Activated CD8-positive, alpha-beta T cell treated with anti-CD3 and anti-CD28 coated beads for 36 hours (primary cell): ENCODE results near the gene UNC50. TPM values are rescaled to one million over a fixed set of nuclear protein-coding genes. Genes with fewer than 3 reads are reported as not detected.

Source experiments
- ATAC-seq: fragments of 200-7000 bp; cut with Tn5 transposase; one replicate; pipeline ENCODE4 v1.10.0; 2021; ENCODE audit warnings: mild to moderate bottlenecking, moderate library complexity
- CTCF ChIA-PET: fragments of 350-600 bp; sonication (Branson Sonifier 250); formaldehyde crosslinking; loops from one replicate; lab custom pipeline; 2021; ENCODE audit warnings: antibody characterized with exemption; lab: Charles Lee
- POLR2A ChIA-PET: fragments of 350-600 bp; sonication (Branson Sonifier 250); formaldehyde crosslinking; loops from one replicate; lab custom pipeline; 2021; ENCODE audit warnings: antibody characterized with exemption; lab: Charles Lee
- DNase-seq: peaks from one replicate; pipeline ENCODE4 v3.0.0-alpha.2; 2020
- H3K27ac Mint-ChIP-seq: one replicate; pipeline ENCODE4 v1.8.0; 2021; ENCODE audit warnings: mild to moderate bottlenecking, mixed read lengths
- H3K27me3 Mint-ChIP-seq: one replicate; pipeline ENCODE4 v1.8.0; 2021; ENCODE audit warnings: mixed read lengths
- H3K36me3 Mint-ChIP-seq: one replicate; pipeline ENCODE4 v1.8.0; 2021; ENCODE audit warnings: low read depth, mixed read lengths
- H3K4me1 Mint-ChIP-seq: one replicate; pipeline ENCODE4 v1.8.0; 2021; ENCODE audit warnings: low read depth, mixed read lengths
- H3K4me3 Mint-ChIP-seq: one replicate; pipeline ENCODE4 v1.8.0; 2021; ENCODE audit warnings: mild to moderate bottlenecking, moderate library complexity, mixed read lengths
- H3K9me3 Mint-ChIP-seq: one replicate; pipeline ENCODE4 v1.8.0; 2021; ENCODE audit warnings: mixed read lengths
- CTCF ChIP-seq: fragments of 200-600 bp; IDR thresholded peaks from one replicate; pipeline ENCODE4 v1.8.0; 2022; ENCODE audit warnings: antibody characterized with exemption, mild to moderate bottlenecking
- intact Hi-C: fragments of 100-400 bp; cut with micrococcal nuclease; formaldehyde crosslinking; loops from one replicate; pipeline ENCODE4 v1.10.0; 2022
- total RNA-seq, 2 experiments: library from RNA; stranded (reverse); gene quantifications; one replicate each; pipeline ENCODE4 v1.2.3, GENCODE V29; 2021

Gene UNC50
- total RNA-seq, 2 experiments from 2014 or later = 24.8 to 28.3 TPM

GRCh38 chr2:98648451-98648850 lies 40.1 kb downstream of the UNC50 start:
- intact Hi-C loops = loop anchor here (2.0 to 5.0 kb wide), 2 partner anchors 119 to 188 kb away; no protein-coding TSS in a partner anchor
- Mint-ChIP-seq H3K27me3 (no peaks in the 10 kb centered on the region), H3K4me3 (no peak overlapping the region), H3K9me3 (peaks cover 6% of the 10 kb centered on the region), H3K36me3 (peaks cover 40% of the 10 kb centered on the region), H3K4me1 (peaks cover 56% of the 10 kb centered on the region), H3K27ac (no peak overlapping the region)
- DNase-seq = no peak
- TF ChIP-seq CTCF = no peak
- CTCF ChIA-PET = interaction anchor here (1.0 to 2.0 kb wide), 17 partner anchors 10 to 525 kb away, joined by 3 to 21 read pairs (median 8); no protein-coding TSS in a partner anchor
- no peak for ATAC-seq
- POLR2A ChIA-PET = interaction anchor here (0.7 kb wide), 1 partner anchor 504 kb away, joined by 3 read pairs; no protein-coding TSS in a partner anchor

GRCh38 chr2:98649135-98649991 lies 41.0 kb downstream of the UNC50 start:
- ChIA-PET CTCF (interaction anchor here (0.5 to 2.0 kb wide), 69 partner anchors 8 to 531 kb away, joined by 3 to 21 read pairs (median 4); partner anchors contain the start of genes MITD1 and MRPL30), POLR2A (interaction anchor here (0.7 to 1.1 kb wide), 5 partner anchors 40 to 503 kb away, joined by 3 read pairs; no protein-coding TSS in a partner anchor)
- DNase-seq (peak; percentile 93), ATAC-seq (peak; percentile 99)
- intact Hi-C loops = loop anchor here (2.0 to 5.0 kb wide), 2 partner anchors 118 to 187 kb away; no protein-coding TSS in a partner anchor
- peaks cover 45% of the 10 kb centered on the region for H3K36me3 Mint-ChIP-seq
- H3K9me3 Mint-ChIP-seq = peaks cover 6% of the 10 kb centered on the region
- TF ChIP-seq CTCF = peak; percentile 90
- peaks cover 63% of the 10 kb centered on the region for H3K4me1 Mint-ChIP-seq
- peak overlapping the region; percentile 88 for H3K27ac Mint-ChIP-seq
- no peaks in the 10 kb centered on the region for H3K27me3 Mint-ChIP-seq
- no peak overlapping the region for H3K4me3 Mint-ChIP-seq

GRCh38 chr2:98649992-98650375 lies 41.6 kb downstream of the UNC50 start:
- H3K4me1 Mint-ChIP-seq = peaks cover 70% of the 10 kb centered on the region
- no peak for TF ChIP-seq CTCF
- intact Hi-C loops = loop anchor here (2.0 to 5.0 kb wide), 2 partner anchors 117 to 187 kb away; no protein-coding TSS in a partner anchor
- POLR2A ChIA-PET = interaction anchor here (1.0 to 1.1 kb wide), 3 partner anchors 41 to 172 kb away, joined by 3 read pairs; no protein-coding TSS in a partner anchor
- H3K27ac Mint-ChIP-seq = peak overlapping the region; percentile 88
- no peak overlapping the region for H3K4me3 Mint-ChIP-seq
- H3K27me3 Mint-ChIP-seq = no peaks in the 10 kb centered on the region
- peaks cover 6% of the 10 kb centered on the region for H3K9me3 Mint-ChIP-seq
- ATAC-seq (no peak), DNase-seq (no peak)
- CTCF ChIA-PET = interaction anchor here (0.5 to 2.0 kb wide), 56 partner anchors 7 to 531 kb away, joined by 3 to 21 read pairs (median 5); partner anchors contain the start of genes MITD1 and MRPL30
- H3K36me3 Mint-ChIP-seq = peaks cover 47% of the 10 kb centered on the region

GRCh38 chr2:98650998-98651397 lies 42.6 kb downstream of the UNC50 start:
- Mint-ChIP-seq H3K4me1 (peaks cover 79% of the 10 kb centered on the region), H3K27me3 (no peaks in the 10 kb centered on the region), H3K36me3 (peaks cover 47% of the 10 kb centered on the region), H3K9me3 (peaks cover 6% of the 10 kb centered on the region), H3K4me3 (no peak overlapping the region), H3K27ac (peak overlapping the region; percentile 88)
- POLR2A ChIA-PET = interaction anchor here (0.6 kb wide), 2 partner anchors 106 to 193 kb away, joined by 3 to 4 read pairs; no protein-coding TSS in a partner anchor
- CTCF ChIA-PET = no interaction called here
- DNase-seq (no peak), ATAC-seq (no peak)
- intact Hi-C loops = no loop called here
- TF ChIP-seq CTCF = no peak
